OCI-LY1 (cell line): ENCODE results near the gene STAB1.

Experiments
- EZH2 ChIP-seq: fragments of 200-600 bp; sonication (generic), shearing (Covaris generic); IDR thresholded peaks from 2 replicates; pipeline ENCODE4 v1.8.0; 2017; ENCODE audit warnings: borderline replicate concordance, mixed run types, mild to moderate bottlenecking, antibody characterized with exemption, low read length, moderate library complexity, mixed read lengths
- TF ChIP-seq, protein P1 (sequence below): fragments of 200-600 bp; sonication (generic), shearing (Covaris generic); IDR thresholded peaks from 2 replicates; pipeline ENCODE4 v1.5.1; 2017; ENCODE audit warnings: mild to moderate bottlenecking, antibody characterized with exemption, low read length, moderate library complexity, mixed read lengths

DNA sequence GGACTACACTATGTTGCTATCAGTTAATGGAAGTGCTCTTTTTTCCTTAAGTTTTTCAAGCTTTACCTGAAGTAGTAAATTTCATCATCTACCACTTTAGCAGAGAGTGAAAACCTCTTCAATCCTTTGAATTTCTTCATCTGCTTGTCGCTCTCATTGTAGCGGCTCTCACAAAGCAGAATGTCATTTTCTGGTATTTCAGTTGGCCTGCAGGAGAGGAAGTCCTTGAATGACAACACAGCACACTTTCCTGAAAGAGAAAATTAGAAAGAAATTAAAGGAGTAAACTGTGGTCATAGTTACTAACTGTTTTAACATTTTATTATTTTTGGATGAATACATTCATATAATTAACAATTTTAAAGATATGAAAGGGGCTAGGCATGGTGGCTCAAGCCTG, 68.8 kb downstream of the STAB1 start:
- TF ChIP-seq, protein P1, sequence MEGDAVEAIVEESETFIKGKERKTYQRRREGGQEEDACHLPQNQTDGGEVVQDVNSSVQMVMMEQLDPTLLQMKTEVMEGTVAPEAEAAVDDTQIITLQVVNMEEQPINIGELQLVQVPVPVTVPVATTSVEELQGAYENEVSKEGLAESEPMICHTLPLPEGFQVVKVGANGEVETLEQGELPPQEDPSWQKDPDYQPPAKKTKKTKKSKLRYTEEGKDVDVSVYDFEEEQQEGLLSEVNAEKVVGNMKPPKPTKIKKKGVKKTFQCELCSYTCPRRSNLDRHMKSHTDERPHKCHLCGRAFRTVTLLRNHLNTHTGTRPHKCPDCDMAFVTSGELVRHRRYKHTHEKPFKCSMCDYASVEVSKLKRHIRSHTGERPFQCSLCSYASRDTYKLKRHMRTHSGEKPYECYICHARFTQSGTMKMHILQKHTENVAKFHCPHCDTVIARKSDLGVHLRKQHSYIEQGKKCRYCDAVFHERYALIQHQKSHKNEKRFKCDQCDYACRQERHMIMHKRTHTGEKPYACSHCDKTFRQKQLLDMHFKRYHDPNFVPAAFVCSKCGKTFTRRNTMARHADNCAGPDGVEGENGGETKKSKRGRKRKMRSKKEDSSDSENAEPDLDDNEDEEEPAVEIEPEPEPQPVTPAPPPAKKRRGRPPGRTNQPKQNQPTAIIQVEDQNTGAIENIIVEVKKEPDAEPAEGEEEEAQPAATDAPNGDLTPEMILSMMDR = no peak
- TF ChIP-seq EZH2 = no peak
